ENCODE measurements around the gene NELFCD.

The NELFCD gene

DNA sequence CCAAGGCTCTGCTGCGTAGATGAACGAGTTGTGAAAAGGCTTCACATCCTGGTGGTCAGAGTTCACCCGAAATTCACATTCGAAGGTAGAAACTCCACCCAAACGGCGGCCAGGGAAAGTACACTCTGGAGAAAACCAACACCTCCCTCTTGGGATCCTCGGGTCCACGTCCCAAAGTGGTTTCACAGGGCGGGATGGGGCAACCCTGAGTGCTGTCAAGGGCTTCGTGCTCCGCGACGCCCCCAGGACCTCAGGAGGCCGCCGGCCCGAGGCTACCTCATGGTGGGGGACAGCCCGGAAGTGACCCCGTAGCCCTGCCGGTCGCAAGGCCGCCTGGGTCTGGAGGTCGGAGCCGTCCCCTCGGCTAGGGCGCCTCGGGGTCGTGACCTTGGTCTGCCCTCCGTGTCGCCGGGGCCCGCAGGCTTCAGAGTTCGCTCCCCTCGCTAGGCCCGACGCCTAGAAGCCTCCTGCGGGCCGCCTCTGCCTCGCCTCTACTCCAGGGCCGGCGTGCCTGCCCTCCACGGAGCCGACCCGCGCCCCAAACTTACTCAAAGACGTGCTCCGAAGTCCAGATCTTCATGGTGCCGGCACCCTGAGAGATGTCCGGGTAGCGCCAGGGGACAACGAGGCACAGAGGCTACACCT is 61.2 kb downstream of the NELFCD start, which contains the start of gene PRELID3B:
Gene PRELID3B, minus strand, starts transcription at position 636 of the 645 bp plus-strand sequence. Its CDS starts 56 bp downstream, at position 580.
- DNase-seq (ENCODE audit: insufficient read length, low spot score) (no peak), FAIRE-seq (no peak)

DNA sequence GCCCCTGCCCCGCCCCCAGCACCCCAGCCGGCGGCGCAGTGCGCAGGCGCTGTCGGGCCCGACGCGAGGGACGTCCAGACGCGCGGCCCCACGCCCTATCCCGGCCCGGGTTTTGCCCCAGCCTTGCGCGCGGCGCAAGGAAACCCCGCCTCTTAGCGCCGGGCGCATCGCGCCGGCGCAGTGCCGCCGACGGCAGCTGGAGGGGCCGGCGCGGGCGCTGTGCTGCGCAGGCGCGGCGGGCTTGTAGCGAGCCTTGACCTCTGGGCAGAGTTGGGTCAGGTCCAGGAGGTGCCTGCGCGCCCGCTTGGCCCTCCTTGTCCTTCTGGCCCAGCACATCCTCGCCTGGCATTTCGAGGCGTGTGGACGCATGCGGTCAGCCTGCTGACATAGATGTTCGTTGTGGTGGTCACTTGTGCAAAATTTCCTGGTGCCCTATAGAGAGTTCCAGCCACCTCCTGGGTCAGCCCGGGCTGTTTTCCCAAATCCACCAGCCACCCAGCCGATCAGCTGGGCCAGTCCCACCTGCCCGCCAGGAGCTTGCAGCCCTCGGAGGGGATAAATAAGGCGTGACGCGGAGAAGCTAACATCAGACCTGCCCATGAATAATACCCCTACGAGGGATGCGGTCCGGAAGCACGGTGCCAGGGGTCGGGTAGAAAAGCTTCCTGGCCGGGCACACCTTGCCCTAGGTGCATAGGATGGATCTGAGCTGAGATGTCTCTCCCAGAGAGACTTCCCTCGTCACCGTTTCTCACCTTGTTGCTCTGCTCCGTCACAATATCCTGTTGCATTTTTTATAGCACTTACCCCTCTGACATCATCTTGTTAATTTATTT is 62.0 kb downstream of the NELFCD start:
- FAIRE-seq (peak; percentile 79), DNase-seq (ENCODE audit: insufficient read length, low spot score) (peak; percentile 91)

DNA sequence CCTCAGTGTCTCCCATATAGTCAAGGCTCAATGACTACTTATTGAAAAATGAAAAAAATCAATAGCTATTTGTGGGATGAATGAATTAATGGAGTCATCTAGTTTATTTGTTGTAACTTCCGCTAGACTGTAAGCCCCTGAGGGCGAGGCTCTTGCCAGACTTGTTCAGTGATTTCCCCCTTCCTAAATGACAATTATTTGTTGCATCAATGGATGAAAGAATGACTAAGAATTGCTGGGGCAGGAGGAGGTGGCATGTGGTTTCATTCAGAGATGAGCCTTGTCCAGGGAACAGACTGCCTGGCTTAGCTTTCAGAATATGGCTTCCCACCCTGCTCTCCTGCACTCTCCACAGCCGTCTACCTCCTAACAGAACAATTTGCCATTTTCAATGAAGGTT is 62.6 kb downstream of the NELFCD start:
- DNase-seq (ENCODE audit: insufficient read length, low spot score) (no peak), FAIRE-seq (no peak)

DNA sequence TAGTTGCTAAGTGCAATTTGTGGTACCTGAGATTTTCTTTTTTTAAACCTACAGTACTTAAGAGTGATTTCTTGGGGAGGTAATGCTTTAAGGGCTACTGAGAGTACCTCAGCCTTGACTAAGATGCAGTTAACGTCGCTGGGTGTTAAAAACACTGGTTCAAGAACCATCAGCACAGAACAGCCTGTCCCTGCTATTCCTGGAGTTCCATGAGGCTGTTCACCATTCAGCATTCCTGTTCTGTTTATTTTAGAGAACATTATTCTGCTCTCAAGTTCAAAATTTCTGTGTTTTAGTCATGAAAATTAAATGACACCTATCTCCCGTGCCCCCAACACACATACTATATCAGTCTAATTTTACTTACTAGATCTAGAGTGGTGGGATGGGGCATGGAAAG is 63.2 kb downstream of the NELFCD start:
- FAIRE-seq, result no peak
- DNase-seq (ENCODE audit: insufficient read length, low spot score), result no peak
